ENCODE results near the gene SGCG.

DNA sequence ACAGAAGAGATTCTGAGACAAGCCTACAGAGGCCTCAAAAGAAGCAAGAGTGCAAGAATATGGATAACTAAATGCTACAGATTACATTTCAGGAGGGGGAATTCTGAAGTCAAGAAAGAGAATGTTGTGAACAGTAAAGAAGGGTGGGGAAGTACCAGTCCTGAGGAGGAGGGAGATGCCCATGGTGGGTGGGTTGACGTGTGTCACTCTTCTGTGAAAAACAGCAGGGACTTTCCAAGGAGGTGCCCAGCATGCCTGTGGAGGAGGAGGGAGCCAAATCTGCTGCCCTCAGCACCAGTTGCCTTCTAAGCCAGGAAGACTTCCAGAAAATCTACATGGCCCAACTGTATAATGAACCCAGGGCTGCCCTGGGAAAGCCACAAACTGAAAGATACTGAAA lies 87.7 kb downstream of the SGCG start:
- TF ChIP-seq, protein P1, sequence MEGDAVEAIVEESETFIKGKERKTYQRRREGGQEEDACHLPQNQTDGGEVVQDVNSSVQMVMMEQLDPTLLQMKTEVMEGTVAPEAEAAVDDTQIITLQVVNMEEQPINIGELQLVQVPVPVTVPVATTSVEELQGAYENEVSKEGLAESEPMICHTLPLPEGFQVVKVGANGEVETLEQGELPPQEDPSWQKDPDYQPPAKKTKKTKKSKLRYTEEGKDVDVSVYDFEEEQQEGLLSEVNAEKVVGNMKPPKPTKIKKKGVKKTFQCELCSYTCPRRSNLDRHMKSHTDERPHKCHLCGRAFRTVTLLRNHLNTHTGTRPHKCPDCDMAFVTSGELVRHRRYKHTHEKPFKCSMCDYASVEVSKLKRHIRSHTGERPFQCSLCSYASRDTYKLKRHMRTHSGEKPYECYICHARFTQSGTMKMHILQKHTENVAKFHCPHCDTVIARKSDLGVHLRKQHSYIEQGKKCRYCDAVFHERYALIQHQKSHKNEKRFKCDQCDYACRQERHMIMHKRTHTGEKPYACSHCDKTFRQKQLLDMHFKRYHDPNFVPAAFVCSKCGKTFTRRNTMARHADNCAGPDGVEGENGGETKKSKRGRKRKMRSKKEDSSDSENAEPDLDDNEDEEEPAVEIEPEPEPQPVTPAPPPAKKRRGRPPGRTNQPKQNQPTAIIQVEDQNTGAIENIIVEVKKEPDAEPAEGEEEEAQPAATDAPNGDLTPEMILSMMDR (IDR thresholded peaks at IDR 0.05; ENCODE audit: low read length), result no peak
- no peak for TF ChIP-seq EZH2 (IDR thresholded peaks at IDR 0.05; ENCODE audit: borderline replicate concordance, low read length)
